Raji (cell line): Measurements from ENCODE around the gene CST11.
A peak's percentile ranks its signal among the peaks of the same experiment; 100 is the strongest.

Experiments
- POLR2A ChIP-seq: IDR thresholded peaks from 2 replicates; pipeline ENCODE4 v1.6.1; 2011; ENCODE audit warnings: low read depth, low read length, control low read depth; ENCODE audit not compliant: insufficient read depth

Gene CST11

DNA sequence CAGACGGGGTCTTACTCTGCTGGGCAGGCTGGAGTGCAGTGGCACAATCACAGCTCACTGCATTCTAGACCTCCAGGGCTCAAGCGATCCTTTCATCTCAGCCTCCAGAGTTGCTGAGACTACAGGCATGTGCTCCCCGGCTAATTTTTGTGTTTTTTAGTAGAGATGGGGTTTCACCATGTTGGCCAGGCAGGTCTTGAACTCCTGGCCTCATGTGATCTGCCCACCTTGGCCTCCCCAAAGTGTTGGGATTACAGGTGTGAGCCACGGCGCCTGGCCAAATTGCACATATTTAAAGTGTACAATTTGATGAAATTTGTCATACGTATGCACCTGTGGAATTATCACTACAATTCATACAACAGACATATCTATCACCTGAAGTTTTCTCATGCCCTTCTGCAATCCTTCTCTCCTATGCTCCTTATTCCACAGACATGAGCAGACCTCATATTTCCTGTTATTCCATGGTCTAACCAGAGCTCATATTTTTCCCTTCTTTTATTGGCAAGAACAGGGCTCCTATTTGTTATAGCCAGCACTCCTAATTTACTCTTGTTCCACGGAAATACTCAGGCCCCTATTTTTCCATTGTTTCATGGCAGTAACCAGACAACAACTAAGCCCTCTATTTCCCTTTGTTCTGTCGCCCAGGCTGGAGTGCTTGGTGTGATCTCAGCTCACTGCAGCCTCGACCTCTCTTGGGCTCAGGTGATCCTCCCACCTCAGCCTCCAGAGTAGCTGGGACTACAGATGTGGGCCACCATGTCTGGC lies 15.4 kb downstream of the CST11 start:
- no peak for TF ChIP-seq POLR2A

DNA sequence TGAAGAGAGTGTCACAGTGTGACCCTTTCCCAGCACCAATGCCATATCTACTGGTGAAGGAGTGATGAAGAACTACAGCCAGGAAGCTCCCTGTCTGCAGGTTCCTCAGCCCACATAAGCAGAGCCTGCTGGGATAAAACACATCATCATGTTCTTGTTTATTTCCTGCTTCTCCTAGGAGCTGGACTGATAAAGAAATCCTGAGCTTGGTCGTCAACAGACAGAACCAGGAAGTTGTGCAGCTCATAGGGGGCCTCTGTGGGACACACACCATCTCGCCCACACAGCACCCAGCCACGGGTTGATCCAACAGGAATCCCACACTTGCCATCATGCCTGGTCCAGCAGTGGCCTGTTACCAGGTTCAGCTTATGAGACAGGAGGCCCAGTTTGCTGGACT lies 16.0 kb downstream of the CST11 start:
- no peak for TF ChIP-seq POLR2A

DNA sequence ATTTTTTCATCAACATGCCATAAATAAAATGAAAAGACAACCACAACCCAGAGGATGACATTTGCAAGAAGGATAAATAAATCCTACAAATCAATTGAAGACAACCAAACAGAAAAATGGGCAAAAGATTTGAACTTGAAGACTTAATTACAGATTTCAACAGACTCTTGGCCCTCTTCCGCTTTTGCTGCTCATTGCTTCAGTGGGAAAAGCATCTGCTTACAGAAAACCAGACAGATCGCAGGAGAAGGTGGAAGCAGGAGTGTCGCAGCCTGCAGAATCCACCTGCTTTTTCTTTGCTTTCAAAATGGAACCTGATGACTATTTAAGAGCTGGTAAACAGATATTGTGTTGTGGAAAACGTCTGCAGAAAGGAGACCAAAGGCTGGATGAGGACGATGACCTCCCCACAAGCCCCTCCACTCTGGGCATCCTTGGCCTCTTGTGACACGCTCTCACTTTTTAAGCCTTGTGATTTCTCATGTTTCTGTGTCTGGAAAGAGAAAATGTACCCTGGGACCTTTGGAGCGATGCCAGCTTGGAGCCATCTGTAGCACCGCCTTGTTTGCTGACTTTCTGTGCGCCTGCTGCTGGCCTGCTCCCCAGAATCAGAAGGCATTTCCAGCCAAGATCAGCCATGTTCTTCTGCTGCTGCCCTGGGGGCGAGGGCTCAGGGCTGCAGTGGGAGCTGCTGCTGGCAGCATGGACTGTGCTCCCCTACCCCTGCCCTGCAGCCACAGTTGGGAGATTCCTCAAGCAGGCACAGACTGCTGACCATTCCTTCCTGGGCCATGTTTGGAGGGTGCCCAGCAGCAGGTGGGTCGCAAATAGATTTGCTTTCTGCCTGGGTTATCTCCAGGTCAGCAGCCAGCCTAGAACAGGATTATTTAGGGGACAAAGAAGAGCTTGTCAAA lies 16.8 kb downstream of the CST11 start:
- no peak for TF ChIP-seq POLR2A

DNA sequence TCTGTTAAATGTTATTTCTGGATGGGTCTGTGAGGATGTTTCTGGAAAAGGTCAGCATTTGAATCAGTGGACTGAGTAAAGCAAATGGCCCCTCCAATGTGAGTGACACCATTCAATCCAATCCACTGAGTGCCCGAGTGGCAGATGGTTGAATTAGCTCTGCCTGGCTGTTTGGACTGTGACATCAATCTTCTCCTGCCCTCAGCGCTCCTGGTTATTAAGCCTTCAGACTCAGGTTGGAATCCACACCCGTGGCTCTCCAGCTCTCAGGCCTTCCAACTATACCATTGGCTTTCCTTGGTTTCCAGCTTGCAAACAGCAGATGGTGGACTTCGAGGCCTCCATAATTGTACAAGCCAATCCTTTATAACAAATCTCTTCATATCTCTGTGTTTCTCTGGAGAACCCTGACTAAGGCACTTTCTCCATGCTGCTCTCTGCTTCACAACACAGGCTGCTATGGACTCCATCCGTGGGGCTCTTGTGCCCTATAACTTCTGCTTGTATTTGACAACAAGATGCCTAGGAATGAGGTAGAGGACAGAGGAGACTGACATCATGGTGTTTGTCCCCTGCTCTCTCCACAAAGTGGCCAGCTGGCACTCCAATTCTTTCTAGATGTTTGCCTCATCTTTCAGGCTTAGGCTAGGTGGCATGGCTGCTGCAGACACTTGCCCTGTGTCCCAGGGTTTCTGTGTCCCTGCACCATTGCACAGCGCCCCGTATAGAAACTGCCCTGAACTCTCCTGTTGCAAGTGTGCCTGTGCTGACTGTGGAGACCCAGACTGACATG lies 18.0 kb downstream of the CST11 start:
- no peak for TF ChIP-seq POLR2A

DNA sequence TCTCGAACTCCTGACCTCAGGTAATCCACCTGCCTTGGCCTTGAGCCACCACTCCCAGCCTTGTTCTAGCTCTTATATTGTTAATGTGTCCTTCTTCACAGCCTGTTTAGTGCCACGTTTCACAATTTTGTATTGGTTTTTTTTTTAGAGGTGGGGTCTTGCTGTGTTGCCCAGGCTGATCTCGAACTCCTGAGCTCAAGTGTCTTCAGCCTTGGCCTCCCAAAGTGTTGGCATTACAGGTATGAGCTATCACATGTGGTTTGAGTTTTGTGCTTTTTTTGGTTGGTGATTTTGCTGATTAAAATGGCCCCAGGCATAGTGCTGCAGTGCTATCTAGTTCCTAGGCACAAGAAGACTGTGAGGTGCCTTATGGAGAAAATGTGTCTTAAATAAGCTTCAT lies 19.0 kb downstream of the CST11 start:
- TF ChIP-seq POLR2A = no peak

DNA sequence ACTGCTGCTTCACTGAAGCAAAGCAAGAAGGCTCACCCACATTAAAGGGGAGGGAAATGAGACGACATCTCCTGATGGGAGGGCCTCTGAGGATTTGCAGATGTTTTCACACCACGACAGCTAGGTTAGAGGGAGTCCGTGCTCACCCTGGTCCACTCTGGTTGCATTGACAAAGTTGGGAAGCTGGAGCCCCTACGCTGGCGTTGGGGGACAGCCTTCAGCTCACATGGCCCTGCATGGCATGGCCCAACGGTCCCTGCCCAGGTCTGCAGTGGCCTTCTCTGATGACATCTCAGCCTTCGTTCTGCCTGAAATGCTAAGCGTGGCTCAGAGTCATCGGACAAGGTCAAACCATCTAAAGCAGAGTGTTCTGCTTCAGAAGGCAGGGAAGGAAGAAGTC lies 27.5 kb downstream of the CST11 start:
- TF ChIP-seq POLR2A = no peak

DNA sequence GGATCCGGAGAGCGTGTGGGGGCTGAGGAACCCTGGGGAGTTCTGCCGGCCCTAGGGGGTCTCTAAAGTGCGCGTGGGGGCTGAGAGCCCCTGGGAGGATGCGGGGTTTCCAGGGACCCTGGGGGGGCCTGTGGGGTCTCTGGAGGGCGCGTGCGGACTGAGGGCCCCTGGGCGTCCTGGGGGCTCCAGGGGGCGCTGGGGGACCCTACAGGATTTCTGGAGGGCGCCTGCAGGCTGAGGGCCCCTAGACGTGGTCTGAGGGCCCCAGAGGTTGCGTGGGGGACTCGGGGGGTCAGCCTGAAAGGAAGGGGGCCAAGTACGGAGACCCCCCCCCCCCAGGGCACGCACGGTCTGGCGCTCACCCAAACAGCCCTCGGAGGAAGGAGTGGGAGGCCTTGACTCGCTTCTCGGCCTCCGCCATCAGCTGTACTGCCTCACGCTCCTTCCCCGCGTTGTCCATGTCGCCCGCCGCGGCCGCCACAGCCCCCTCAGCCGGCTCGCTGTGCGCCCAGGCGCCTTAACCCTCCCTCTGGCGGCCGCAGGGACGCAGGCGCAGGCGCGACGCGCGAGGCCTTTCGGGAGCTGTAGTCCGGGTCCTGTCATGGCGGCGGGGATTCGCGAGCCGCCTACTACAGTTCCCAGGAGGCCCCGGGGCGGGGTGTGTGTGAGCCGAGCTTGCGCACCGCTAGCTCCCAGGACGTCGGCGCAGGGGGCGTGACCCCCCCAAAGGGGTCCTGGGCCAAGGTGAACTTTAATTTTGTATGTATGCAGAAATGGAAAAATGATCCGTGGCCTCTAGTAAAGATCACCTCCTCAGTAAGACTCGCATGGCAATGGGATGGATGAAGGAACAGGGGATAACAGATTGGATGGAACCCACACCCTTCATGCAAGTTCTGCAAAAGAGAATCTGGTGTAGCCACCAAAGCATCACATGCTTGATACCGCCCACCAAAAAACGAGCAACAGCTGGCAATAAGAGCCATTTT lies 31.4 kb downstream of the CST11 start, which contains the start of gene NAPB:
Gene NAPB, minus strand, starts transcription at position 546 of the 989 bp plus-strand sequence. Its CDS starts 86 bp downstream, at position 460.
- peak; percentile 91 for TF ChIP-seq POLR2A

DNA sequence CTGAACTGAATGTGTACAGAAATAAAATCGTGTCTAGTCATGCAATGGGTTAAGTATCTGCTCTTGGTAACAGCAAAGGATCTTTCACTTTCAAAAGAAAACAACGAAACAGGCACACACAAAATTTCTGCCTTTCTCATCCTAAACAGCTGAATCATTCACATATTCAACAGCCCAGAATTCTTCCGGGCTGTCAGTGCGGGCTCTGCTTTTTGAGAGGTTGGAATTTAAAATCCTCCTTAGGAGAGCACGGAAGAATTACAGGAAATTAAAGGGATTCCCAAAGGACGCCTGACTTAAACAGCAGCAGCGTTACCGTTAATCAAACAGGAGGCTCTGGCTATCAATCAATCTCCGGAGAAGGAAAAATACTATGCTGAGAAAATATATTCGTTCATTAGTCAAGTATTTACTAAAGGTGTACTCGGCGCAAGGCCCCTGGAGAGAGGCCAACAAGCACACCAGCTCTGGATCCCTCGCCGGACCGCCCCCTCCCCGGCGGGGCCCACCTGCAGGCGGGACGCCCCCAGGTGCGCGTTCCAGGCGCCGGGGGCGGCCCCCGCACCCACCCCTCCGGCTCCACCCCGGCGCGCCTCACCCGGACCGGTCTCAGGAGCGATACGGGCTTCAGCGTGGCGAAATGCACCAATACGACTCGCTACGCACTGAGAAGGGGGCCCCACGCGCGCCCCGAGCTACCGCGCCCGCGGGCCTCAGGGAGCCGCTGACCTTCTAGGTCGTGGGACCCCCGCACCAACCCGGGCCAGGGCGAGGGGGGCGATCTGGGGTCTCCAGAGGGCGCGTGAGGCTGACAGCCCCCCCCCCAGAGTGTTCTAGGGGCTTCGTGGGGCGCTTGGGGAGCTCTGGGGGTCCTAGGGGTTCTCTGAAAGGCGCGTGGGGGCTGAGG lies 32.4 kb downstream of the CST11 start:
- no peak for TF ChIP-seq POLR2A

DNA sequence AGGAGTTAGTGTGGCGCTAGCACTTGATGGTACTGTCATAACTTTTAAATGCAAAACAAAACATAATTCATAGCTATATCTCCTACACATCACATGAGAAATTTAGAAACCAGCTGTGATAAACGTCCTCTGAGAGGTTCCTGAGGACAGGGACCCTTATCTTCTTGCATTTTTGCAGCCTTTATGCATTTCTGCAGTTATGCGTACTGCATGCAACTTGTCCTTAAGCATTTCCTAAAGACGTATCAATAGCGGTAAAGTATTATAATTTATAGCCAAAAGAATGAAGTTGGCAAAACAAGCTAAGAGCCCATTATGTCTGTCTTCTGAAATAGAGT lies 33.0 kb downstream of the CST11 start:
- TF ChIP-seq POLR2A = no peak

DNA sequence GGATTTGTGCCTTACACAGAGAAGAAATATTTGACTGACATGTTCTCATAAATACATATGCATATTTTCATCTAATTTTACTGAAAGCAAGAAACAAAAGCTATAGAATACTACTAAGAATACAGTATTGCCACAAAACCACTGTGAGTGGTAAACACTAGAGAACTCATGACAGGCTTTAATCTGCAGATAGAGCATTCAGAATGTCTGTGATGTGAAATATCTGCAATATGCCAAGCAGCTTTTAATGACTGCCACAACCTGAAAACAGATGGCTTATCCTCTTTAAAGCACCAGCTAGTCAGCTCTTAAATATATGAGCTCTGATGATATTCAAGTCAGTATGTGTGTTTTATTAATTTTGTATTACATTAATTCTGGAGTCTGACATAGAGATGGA lies 34.8 kb downstream of the CST11 start:
- TF ChIP-seq POLR2A = no peak

DNA sequence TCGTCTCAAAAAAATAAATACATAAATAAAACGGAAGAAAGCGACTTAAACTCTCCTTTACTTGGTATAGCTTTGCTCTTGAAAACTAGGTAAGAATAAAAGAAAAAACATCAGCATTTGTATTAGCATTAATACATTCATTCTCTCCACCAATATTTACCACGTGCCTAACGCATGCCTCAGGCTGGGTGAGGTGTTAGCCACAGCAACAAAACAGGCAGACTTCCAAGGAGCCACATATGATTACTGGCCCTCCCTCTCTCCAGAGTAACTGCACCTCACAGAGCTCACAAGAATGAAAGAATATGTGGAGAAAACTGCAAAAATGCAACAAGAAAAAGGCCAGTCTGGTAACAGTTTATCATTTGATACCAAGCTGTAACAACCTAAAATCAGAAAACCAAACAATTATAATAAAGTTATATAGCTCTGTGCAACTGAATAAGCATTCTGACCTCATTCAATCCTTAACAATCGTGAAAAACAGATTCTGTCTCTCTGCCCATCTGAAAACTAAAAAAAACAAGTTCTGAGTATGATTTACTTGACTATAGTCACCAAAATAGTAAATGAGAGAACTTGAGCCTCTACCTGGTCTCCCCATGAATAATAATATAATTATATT lies 36.6 kb downstream of the CST11 start:
- no peak for TF ChIP-seq POLR2A

DNA sequence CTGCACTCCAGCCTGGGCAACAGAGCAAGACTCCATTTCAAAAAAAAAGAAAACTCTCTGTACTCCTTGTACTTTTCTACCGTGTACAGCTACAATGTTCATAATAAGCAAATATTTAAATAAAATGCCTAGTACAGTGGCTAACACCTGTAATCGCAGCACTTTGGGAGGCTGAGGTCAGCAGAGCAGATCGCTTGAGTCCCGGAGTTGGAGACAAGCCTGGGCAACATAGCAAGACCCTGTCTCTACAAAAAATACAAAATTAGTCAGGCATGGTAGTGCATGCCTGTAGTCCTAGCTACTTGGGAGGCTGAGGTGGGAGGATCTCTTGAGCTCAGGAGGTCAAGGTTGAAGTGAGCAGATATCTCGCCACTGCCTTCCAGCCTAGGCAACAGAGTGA lies 37.1 kb downstream of the CST11 start:
- no peak for TF ChIP-seq POLR2A
